IPS-NIHi7 (cell line): ENCODE results near the gene ALS2CL.
"Not testable (repeated sequence)": the region's sequence is repeated elsewhere in the genome, so short reads cannot be mapped to it uniquely, and the experiment has no call there.

Experiments used
- DNase-seq: peaks from one replicate; pipeline ENCODE4 v3.0.0; 2012; ENCODE audit warnings: mixed read lengths; ENCODE audit errors: extremely low spot score

The ALS2CL gene

DNA sequence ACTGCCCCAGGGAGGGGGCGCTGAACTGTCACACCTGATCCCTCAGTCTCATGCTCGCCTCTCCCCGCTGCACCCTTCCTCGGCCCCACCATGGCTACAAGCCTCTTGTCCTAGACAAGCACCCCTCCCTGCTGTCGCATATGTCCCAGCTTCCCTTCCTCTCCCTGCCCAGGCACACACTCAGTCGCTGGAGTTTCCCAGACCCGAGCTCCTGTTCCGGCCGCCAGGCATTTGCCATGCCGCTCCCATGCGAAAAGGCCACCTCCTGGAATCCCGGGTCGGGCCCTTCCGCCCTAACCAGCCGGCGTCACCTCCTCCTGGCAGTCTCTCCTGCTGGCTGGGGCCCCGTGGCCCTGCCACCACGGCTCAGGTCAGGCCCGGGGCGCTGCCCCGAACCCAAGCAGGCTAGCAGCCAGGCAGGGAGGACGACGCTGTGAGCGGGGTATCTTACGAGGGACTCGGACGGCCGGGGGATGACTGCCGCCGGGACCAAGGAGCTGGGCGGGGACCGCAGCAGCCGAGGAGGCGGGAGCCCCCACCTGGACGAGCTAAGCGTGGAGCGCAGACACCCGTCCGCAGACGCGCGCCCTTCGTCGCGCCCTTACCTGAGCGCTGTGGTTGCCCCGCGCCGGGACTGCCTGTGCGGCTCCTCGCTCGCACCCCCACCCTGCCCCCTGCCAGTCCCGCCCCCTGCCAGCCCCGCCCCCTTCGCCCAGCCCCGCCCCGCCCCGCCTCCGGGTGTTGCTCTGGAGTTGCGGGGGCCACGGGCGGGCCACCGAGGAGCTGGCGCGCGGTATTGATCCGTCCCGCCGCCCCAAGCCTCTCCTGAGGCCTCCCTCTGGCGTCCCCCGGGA lies at the start of gene ALS2CL:
ALS2CL (minus strand) TSS at position 642 of the 854 bp plus-strand sequence. CDS start 4,239 bp downstream, outside the sequence.
- DNase-seq = peak; percentile 85

DNA sequence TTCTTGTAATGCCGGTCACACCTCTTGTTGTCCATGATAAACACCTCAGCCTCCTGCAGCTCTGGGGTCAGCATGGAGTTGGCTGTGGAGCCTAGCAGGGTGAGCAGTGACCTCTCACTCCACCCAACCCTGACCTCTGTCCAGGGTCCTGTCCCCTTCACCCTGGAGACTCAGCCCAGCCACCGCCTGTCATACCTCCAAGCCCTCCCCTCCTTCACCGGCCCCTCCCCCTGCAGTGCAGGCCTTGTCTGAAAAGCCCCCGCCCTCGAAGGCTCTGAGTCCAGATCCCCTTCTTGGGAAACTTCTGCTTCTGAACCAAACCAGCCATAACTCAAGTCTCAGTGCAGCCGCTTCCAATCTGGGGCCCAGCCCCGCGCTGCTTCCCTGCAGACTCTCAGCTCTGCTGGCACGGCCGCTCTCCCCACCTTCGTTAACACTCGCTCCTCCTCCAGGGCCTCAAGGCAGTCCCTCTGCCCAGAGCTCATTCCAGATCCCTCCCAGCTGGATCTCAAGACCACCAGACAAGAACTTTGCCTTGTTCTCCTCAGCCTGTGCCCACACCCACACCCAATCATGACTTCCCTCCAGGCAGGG lies 49.6 kb upstream of the ALS2CL start:
- peak; percentile 73 for DNase-seq

DNA sequence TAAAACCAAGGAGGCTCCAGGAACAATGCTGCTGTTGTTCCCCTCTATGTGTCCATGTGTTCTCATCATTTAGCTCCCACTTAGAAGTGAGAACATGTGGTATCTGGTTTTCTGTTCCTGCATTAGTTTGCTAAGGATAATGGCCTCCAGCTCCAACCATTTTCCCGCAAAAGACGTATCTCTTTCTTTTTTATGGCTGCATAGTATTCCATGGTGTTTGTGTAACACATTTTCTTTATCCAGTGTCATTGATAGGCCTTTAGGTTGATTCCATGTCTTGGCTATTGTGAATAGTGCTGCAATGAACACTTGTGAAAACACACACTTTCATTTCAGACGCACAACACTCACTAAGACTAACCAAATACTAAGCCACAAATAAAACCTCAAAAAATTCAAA lies 46.1 kb upstream of the ALS2CL start:
- DNase-seq = not testable (repeated sequence)

GRCh38 chr3:46737329-46737731 lies 43.9 kb upstream of the ALS2CL start:
- peak; percentile 9 for DNase-seq

- DNase-seq = peak; percentile 8
Observed at GRCh38 chr3:46736006-46736872, 42.8 kb upstream of the ALS2CL start.

DNA sequence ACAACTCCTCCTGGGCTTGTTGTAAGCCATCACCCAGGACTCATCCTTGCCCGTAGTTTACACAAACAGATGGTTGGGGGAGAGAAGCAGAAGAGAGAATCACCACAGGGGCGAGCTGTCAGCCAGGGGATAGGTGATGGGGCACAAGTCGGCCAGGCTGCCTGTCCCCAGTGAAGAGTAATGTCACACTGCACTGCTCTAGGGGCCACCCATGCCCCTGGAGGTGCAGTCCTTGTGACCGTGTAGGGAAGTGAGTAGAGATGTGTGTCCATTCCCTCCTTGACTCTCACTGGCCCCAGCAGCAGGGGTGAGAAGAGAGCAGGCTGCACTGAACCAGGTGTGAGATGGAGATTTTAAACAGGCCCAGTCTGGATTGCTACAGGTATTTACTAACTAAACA lies 41.3 kb upstream of the ALS2CL start:
- no peak for DNase-seq

DNA sequence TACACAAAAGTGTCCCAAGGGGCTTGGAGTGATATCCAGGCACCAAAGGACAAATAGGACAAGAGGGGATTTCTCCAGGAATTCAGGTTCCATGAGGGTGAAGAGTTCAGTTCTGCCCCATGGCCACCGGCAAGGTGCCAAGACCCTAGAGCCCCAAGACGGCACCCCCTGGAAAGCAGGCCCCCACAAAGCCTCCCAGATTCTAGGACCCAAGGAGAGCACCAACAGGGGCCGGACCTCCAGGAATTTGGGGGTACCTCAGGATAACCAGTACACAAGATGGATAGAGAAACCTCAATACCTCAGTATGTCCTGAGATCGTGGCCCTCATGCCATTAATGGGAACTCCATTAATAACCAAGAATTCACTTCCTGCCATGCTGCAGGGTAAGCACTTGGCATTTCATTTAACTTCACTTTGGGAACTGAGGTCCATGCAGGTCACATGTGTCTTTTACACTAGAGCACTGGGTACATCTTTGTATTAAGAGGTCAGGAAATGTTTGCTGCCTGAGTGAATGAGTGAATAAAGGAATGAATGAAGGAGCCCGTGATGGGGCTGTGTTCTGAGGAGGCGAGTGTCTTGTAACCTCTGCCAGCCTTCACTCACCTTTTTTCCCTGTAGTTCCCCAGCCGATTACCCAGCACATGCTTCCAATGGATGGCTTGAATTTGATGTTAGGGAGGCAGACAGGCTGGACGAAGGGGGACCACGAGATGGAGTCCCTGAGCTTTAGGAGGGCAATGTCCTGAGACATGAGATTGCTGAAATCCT lies 39.7 kb upstream of the ALS2CL start:
- no peak for DNase-seq

DNA sequence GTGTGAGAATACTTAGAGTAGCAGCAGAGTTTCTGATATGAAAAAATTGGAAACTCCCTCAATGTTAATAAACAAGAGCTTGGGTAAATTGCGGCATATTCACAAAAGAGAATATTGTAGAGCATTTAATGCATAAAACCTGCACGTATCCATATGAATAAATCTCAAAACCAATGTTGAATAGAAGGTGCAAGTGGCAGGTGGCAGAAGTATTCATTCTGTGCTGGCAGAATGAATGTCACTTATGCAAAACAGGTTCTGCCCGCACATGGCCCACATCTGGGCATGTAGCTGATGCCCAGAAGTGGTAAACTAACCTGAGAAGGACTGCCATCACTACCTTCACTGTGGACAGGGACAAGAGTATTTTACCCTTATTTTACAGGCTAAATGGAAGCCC lies 38.3 kb upstream of the ALS2CL start:
- DNase-seq = no peak

- DNase-seq = no peak
Observed at GRCh38 chr3:46730819-46731218, 37.3 kb upstream of the ALS2CL start.

DNA sequence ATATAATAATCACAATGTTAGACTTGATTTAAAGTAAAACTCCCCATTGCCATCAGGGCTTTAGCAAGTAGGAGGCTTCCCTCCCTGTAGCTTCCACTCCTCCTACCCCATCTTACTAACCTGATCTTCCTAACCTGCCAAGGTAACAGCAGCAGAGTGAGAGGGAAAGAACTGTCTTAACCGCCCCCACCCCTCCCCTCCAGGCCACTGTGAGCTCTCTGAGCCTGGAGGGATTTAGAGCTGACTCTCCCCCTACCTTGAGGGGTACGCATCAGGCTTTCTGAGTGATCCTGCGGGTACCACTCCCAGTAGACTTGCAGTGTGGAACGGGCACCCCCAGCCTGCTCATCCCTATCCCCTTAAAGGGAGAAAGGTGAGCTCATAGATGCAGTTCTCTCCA lies 35.6 kb upstream of the ALS2CL start:
- no peak for DNase-seq

- DNase-seq = no peak
Observed at GRCh38 chr3:46725621-46726314, 32.3 kb upstream of the ALS2CL start.

DNA sequence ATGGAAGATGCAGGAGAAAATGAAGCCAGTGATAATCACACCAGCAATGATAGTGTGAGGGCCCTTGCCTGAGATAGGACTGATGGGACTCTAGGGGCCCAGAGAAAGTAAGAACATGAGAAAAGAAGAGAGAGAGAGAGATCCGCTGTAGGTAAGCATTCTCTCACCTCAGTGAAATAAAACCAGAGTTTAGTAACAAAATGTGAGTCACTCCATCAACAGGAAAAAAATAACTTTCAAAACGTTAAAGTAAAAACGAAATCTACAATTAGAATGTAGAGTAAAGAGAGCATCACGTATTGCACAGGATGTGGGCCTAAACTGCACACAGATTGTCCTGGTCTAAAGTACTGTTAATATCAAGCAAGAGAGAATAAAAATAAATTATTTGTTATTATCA lies 30.9 kb upstream of the ALS2CL start:
- DNase-seq = no peak

DNA sequence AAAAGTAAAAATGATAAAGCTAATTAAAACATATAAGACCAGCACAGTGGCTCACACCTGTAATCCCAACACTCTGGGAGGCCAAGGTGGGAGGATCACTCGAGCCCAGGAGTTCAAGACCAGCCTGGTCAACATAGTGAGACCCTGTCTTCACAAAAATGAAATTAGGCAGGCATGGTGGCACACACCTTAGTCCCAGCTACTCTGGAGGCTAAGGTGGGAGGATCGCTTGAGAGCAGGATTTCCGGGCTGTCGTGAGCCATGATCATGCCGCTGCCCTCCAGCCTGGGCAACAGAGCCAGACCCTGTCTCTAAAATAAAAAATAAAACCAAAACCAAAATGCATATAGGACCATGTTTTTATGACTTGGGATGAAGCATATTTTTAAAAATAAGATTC lies 29.0 kb upstream of the ALS2CL start:
- no peak for DNase-seq

GRCh38 chr3:46721009-46721408 lies 27.5 kb upstream of the ALS2CL start:
- DNase-seq = no peak

GRCh38 chr3:46719735-46720271 lies 26.3 kb upstream of the ALS2CL start:
- no peak for DNase-seq

GRCh38 chr3:46719044-46719565 lies 25.6 kb upstream of the ALS2CL start:
- DNase-seq = no peak

DNA sequence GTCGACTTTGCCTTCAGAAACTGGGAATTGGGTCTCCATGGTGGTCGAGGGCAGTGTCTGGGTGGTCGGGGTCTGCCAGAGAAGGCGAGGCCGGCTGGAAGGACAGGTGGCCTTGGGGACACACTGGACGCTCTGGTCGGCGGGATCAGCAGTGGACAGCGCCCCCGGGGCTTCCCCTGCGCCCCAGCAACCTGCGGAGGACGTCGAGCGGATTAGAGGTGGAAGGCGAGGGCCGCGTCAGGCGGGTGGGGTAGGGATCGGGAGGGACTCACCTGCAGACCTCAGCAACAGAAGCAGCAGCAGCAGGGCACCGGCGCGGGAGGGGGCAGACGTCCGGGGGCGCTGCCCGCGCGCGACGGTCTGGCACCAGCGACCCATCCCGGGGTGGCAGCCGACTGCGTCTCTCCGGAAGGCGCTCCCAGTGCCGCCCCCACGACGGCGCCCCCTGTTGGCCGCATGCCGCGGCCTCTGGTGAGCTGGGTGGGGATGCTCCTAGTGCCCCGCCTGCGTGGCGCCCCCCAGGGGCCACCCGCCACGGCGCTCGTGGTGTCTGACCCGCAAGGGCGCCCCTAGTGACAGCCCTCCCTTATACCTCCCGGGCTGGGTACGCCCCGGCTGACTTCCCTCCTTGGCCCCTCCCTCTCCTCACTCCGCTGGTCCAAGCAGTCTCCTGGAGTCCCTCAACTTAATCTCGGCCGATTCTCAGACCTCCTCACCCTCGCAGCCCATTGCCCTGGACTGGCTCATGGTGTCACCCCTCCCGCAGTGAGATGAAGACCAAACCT lies 24.2 kb upstream of the ALS2CL start, which contains the start of gene PRSS50:
PRSS50 (minus strand) TSS at position 423 of the 785 bp plus-strand sequence; CDS start at position 378, 45 bp downstream.
- peak; percentile 91 for DNase-seq

DNA sequence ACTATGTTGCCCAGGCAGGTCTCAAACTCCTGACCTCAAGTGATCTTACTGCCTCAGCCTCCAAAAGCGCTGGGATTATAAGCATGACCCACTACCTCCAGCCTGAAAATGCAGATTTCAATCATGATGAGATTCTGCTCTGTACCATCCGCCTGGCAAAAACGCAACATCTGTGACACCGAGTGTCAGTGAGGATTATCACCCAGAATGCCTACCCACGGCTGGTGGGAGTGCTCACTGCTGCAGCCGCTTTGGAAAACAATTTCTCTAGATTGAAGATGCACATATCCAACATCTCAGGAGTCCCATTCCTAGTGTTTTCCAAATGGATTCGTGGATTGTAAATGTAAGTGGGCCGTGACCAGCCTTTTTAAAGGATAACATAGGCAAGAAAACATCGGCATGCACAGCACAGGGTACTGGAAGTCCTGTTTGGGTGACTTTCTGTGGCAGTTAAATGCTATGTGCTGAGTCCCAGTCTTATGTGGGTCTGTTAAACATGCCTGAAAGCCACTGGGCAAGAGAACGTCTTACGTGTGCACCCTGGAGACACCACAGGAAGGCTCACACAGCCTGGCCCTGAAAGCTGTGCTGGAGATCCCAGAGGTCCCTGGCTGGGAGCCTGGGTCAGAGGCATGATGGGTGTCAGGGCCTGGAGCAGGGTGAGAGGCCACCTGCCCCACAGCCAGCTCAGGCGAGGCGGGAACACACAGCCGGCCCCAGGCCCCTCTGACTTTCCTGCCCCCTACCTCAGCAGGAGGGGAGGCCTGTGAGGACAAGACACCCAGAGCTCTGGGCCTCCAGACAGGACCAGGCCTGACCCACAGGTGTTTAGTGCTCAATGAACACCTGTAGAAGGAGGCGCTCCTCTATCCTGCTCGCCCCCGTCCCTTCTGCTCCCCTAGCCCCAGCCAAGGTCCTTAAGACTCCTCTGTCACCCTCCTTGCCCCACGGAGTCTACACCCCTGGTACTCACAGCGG lies 23.3 kb upstream of the ALS2CL start:
- no peak for DNase-seq
